GM13977 (cell line): Measurements from ENCODE around the gene TNNT1.
A peak's percentile ranks its signal among the peaks of the same experiment; 100 is the strongest.
"Not testable (repeated sequence)": the region's sequence is repeated elsewhere in the genome, so short reads cannot be mapped to it uniquely, and the experiment has no call there.

ENCODE experiments used
- DNase-seq: peaks from one replicate; pipeline ENCODE4 v3.0.0; 2012; ENCODE audit warnings: low spot score
- CTCF ChIP-seq: IDR thresholded peaks from 2 replicates; pipeline ENCODE4 v1.5.1; 2012; ENCODE audit warnings: mild to moderate bottlenecking, control low read depth; ENCODE audit not compliant: insufficient read depth; ENCODE audit errors: extremely low read depth, missing control alignments
- in situ Hi-C: fragments of 300-500 bp; cut with MboI; formaldehyde crosslinking; loops from one replicate; pipeline ENCODE4 v1.12.0; 2022; ENCODE audit warnings: low sequenced_read_pairs, low pct_unique_long_range_greater_than_20kb, mixed read lengths, inconsistent platforms; ENCODE audit not compliant: unreplicated experiment

TNNT1 gene

DNA sequence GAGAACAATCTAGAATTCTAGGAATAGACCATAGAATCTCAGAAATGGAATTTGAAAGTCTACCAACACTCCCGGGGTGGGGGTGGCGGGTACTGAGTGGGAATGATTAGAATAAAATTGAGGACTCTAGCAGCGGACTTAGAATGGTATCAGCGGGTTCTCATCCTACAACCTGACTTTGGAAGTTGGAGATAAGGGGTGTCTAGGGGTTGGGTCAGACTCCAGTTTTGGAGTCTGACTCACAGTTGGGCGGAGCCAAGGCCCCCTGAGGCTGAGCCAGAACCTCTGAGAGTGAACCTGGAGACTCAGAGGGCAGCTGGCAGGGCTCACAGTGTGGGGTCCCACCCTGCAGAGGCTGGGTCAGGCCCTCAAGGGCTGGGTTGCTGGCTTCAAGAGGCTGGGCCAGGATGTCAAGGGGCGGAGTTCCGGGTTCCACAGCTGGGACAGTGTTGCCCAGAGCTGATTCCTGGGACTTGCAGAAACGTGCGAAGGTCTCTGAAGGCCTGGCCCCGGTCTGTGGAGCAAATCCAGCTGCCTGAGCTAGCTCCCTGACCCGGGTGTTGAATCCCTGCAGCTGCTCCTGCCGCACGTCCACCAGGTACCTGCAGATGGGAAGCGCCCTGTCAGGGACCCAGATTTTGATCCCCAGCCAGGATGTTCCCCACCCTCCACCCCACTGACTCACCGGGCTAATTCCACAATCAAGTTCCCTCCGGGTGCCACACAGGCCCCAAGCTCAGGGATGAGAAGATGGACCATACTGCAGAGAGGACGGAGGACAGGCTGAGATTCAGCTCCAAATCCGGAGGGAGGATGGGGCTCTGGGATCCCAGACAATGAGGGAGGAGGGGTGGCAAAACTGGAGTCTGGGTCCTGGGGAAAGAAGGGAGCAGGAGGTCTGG is 10.1 kb upstream of the TNNT1 start:
- in situ Hi-C loops = no loop called here
- TF ChIP-seq CTCF = no peak
- no peak for DNase-seq

- in situ Hi-C loops = no loop called here
- TF ChIP-seq CTCF = no peak
Observed at GRCh38 chr19:55158423-55158822, 9.4 kb upstream of the TNNT1 start.

GRCh38 chr19:55157064-55157908 is 8.3 kb upstream of the TNNT1 start, which contains the start of gene TNNI3:
Gene TNNI3, minus strand, starts transcription at chr19:55157732. Its CDS starts 143 bp downstream, at chr19:55157589.
- no peak for DNase-seq
- no peak for TF ChIP-seq CTCF
- in situ Hi-C loops = no loop called here

More at GRCh38 chr19:55158423-55158822, 9.4 kb upstream of the TNNT1 start:
- DNase-seq = no peak

GRCh38 chr19:55156202-55157063 is 7.4 kb upstream of the TNNT1 start:
- peak; percentile 72 for DNase-seq
- no peak for TF ChIP-seq CTCF
- in situ Hi-C loops = no loop called here

- in situ Hi-C loops, DNase-seq: not testable (repeated sequence)
Observed at GRCh38 chr19:55155784-55156183, 6.8 kb upstream of the TNNT1 start.

GRCh38 chr19:55153652-55154264 is 4.8 kb upstream of the TNNT1 start:
- TF ChIP-seq CTCF = no peak
- in situ Hi-C loops = no loop called here
- no peak for DNase-seq
